ENCODE measurements around the gene TTLL7. TPM values are rescaled to one million over a fixed set of nuclear protein-coding genes. Genes with fewer than 3 reads are reported as not detected.

The TTLL7 gene
- total RNA-seq, 1 experiment from 2014 or later = 7.9 TPM

GRCh38 chr1:83932693-83933092, 66.2 kb downstream of the TTLL7 start:
- Mint-ChIP-seq H3K9me3 (no peaks in the 10 kb centered on the region), H3K36me3 (no peaks in the 10 kb centered on the region), H3K27ac (no peak overlapping the region), H3K4me1 (peaks cover 7% of the 10 kb centered on the region), H3K27me3 (ENCODE audit: low read depth) (no peaks in the 10 kb centered on the region), H3K4me3 (no peak overlapping the region)
- ChIA-PET POLR2A (no interaction called here), CTCF (interaction anchor here (0.9 to 1.3 kb wide), 2 partner anchors 190 to 505 kb away, joined by 3 to 5 read pairs; no protein-coding TSS in a partner anchor)
- TF ChIP-seq, protein P1, sequence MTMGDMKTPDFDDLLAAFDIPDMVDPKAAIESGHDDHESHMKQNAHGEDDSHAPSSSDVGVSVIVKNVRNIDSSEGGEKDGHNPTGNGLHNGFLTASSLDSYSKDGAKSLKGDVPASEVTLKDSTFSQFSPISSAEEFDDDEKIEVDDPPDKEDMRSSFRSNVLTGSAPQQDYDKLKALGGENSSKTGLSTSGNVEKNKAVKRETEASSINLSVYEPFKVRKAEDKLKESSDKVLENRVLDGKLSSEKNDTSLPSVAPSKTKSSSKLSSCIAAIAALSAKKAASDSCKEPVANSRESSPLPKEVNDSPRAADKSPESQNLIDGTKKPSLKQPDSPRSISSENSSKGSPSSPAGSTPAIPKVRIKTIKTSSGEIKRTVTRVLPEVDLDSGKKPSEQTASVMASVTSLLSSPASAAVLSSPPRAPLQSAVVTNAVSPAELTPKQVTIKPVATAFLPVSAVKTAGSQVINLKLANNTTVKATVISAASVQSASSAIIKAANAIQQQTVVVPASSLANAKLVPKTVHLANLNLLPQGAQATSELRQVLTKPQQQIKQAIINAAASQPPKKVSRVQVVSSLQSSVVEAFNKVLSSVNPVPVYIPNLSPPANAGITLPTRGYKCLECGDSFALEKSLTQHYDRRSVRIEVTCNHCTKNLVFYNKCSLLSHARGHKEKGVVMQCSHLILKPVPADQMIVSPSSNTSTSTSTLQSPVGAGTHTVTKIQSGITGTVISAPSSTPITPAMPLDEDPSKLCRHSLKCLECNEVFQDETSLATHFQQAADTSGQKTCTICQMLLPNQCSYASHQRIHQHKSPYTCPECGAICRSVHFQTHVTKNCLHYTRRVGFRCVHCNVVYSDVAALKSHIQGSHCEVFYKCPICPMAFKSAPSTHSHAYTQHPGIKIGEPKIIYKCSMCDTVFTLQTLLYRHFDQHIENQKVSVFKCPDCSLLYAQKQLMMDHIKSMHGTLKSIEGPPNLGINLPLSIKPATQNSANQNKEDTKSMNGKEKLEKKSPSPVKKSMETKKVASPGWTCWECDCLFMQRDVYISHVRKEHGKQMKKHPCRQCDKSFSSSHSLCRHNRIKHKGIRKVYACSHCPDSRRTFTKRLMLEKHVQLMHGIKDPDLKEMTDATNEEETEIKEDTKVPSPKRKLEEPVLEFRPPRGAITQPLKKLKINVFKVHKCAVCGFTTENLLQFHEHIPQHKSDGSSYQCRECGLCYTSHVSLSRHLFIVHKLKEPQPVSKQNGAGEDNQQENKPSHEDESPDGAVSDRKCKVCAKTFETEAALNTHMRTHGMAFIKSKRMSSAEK (CRISPR knock-in tag; IDR thresholded peaks at IDR 0.05; ENCODE audit: borderline replicate concordance) = no peak
- TF ChIP-seq, protein P2, sequence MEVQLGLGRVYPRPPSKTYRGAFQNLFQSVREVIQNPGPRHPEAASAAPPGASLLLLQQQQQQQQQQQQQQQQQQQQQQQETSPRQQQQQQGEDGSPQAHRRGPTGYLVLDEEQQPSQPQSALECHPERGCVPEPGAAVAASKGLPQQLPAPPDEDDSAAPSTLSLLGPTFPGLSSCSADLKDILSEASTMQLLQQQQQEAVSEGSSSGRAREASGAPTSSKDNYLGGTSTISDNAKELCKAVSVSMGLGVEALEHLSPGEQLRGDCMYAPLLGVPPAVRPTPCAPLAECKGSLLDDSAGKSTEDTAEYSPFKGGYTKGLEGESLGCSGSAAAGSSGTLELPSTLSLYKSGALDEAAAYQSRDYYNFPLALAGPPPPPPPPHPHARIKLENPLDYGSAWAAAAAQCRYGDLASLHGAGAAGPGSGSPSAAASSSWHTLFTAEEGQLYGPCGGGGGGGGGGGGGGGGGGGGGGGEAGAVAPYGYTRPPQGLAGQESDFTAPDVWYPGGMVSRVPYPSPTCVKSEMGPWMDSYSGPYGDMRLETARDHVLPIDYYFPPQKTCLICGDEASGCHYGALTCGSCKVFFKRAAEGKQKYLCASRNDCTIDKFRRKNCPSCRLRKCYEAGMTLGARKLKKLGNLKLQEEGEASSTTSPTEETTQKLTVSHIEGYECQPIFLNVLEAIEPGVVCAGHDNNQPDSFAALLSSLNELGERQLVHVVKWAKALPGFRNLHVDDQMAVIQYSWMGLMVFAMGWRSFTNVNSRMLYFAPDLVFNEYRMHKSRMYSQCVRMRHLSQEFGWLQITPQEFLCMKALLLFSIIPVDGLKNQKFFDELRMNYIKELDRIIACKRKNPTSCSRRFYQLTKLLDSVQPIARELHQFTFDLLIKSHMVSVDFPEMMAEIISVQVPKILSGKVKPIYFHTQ (CRISPR knock-in tag; IDR thresholded peaks at IDR 0.05) = no peak
- TF ChIP-seq, protein P3, sequence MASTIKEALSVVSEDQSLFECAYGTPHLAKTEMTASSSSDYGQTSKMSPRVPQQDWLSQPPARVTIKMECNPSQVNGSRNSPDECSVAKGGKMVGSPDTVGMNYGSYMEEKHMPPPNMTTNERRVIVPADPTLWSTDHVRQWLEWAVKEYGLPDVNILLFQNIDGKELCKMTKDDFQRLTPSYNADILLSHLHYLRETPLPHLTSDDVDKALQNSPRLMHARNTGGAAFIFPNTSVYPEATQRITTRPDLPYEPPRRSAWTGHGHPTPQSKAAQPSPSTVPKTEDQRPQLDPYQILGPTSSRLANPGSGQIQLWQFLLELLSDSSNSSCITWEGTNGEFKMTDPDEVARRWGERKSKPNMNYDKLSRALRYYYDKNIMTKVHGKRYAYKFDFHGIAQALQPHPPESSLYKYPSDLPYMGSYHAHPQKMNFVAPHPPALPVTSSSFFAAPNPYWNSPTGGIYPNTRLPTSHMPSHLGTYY (CRISPR knock-in tag; IDR thresholded peaks at IDR 0.05) = no peak
- TF ChIP-seq, protein P4, sequence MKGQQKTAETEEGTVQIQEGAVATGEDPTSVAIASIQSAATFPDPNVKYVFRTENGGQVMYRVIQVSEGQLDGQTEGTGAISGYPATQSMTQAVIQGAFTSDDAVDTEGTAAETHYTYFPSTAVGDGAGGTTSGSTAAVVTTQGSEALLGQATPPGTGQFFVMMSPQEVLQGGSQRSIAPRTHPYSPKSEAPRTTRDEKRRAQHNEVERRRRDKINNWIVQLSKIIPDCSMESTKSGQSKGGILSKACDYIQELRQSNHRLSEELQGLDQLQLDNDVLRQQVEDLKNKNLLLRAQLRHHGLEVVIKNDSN (CRISPR knock-in tag; IDR thresholded peaks at IDR 0.05) = no peak
- no peak for TF ChIP-seq GTF2I (CRISPR knock-in tag; conservative IDR thresholded peaks at IDR 0.05)
- no peak for TF ChIP-seq CREM (CRISPR knock-in tag; IDR thresholded peaks at IDR 0.05)
- no peak for TF ChIP-seq ZNF121 (CRISPR knock-in tag; IDR thresholded peaks at IDR 0.05)
- no peak for TF ChIP-seq SMAD4 (CRISPR knock-in tag; IDR thresholded peaks at IDR 0.05)
- TF ChIP-seq ZNF138 (CRISPR knock-in tag; conservative IDR thresholded peaks at IDR 0.05) = no peak
- TF ChIP-seq, protein P5, sequence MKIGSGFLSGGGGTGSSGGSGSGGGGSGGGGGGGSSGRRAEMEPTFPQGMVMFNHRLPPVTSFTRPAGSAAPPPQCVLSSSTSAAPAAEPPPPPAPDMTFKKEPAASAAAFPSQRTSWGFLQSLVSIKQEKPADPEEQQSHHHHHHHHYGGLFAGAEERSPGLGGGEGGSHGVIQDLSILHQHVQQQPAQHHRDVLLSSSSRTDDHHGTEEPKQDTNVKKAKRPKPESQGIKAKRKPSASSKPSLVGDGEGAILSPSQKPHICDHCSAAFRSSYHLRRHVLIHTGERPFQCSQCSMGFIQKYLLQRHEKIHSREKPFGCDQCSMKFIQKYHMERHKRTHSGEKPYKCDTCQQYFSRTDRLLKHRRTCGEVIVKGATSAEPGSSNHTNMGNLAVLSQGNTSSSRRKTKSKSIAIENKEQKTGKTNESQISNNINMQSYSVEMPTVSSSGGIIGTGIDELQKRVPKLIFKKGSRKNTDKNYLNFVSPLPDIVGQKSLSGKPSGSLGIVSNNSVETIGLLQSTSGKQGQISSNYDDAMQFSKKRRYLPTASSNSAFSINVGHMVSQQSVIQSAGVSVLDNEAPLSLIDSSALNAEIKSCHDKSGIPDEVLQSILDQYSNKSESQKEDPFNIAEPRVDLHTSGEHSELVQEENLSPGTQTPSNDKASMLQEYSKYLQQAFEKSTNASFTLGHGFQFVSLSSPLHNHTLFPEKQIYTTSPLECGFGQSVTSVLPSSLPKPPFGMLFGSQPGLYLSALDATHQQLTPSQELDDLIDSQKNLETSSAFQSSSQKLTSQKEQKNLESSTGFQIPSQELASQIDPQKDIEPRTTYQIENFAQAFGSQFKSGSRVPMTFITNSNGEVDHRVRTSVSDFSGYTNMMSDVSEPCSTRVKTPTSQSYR (CRISPR knock-in tag; IDR thresholded peaks at IDR 0.05) = no peak
- TF ChIP-seq MYBL2 (CRISPR knock-in tag; IDR thresholded peaks at IDR 0.05) = no peak
- no peak for TF ChIP-seq SP1 (CRISPR knock-in tag; conservative IDR thresholded peaks at IDR 0.05)
- TF ChIP-seq TEAD4 (CRISPR knock-in tag; IDR thresholded peaks at IDR 0.05) = no peak
- no peak for TF ChIP-seq CBFB (CRISPR knock-in tag; IDR thresholded peaks at IDR 0.05; ENCODE audit: low read depth)
- TF ChIP-seq ATF1 (CRISPR knock-in tag; IDR thresholded peaks at IDR 0.05) = no peak
- TF ChIP-seq GABPB1 (CRISPR knock-in tag; IDR thresholded peaks at IDR 0.05) = no peak
- no peak for TF ChIP-seq NR2C2 (CRISPR knock-in tag; IDR thresholded peaks at IDR 0.05)
- TF ChIP-seq, protein P6, sequence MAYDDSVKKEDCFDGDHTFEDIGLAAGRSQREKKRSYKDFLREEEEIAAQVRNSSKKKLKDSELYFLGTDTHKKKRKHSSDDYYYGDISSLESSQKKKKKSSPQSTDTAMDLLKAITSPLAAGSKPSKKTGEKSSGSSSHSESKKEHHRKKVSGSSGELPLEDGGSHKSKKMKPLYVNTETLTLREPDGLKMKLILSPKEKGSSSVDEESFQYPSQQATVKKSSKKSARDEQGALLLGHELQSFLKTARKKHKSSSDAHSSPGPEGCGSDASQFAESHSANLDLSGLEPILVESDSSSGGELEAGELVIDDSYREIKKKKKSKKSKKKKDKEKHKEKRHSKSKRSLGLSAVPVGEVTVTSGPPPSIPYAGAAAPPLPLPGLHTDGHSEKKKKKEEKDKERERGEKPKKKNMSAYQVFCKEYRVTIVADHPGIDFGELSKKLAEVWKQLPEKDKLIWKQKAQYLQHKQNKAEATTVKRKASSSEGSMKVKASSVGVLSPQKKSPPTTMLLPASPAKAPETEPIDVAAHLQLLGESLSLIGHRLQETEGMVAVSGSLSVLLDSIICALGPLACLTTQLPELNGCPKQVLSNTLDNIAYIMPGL (CRISPR knock-in tag; IDR thresholded peaks at IDR 0.05) = no peak
- no peak for DNase-seq (ENCODE audit: low spot score)
- no peak for ATAC-seq

Data from WTC11 (cell line).